ENCODE results near the gene SOD1.
A peak's percentile ranks its signal among the peaks of the same experiment; 100 is the strongest.

SOD1 gene

DNA sequence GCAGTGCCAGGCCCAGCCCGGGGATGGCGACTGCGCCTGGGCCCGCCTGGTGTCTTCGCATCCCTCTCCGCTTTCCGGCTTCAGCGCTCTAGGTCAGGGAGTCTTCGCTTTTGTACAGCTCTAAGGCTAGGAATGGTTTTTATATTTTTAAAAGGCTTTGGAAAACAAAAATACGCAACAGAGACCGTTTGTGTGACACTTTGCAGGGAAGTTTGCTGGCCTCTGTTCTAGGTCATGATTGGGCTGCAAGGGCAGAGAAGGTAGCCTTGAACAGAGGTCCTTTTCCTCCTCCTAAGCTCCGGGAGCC lies 719 bp downstream of the SOD1 start:
- no peak for DNase-seq (ENCODE audit: low spot score)
- Histone ChIP-seq H2BK120ac (ENCODE audit: low read depth, low read length) (no peak overlapping the region), H4K8ac (ENCODE audit: low read depth, low read length) (no peak overlapping the region), H3K36me3 (replicated peaks in 1 of 2; ENCODE audit: control insufficient read depth in 2 of 2, insufficient read depth in 2 of 2, low read length in 2 of 2) (peaks cover 6 to 30% of the 10 kb centered on the region in 2 donors), H3K9me3 (replicated peaks in 1 of 2; ENCODE audit: control insufficient read depth in 2 of 2, insufficient read depth in 1 of 2, low read depth in 1 of 2, low read length in 2 of 2) (peaks cover 0 to 8% of the 10 kb centered on the region in 2 donors), H2AFZ (ENCODE audit: low read length) (peak overlapping the region; percentile 89), H2BK15ac (ENCODE audit: low read length) (no peak overlapping the region), H3K4me1 (ENCODE audit: control insufficient read depth in 2 of 2, insufficient read depth in 1 of 2, low read depth in 1 of 2, low read length in 2 of 2) (peaks cover 0 to 3% of the 10 kb centered on the region in 2 donors), H3K9ac (ENCODE audit: low read depth, low read length, poor library complexity) (peak overlapping the region; percentile 100), H3K4me2 (ENCODE audit: insufficient read depth, low read length, poor library complexity, severe bottlenecking) (peak overlapping the region; percentile 98), H3K27ac (replicated peaks; ENCODE audit: low read length) (no peak overlapping the region), H3K4ac (ENCODE audit: low read length) (no peak overlapping the region), H3K18ac (ENCODE audit: low read length) (peak overlapping the region; percentile 88), H3K79me1 (ENCODE audit: low read depth, low read length) (peaks cover 3% of the 10 kb centered on the region), H3K4me3 (ENCODE audit: low read length in 2 of 2) (peak overlapping the region; percentile 91 to 97), H2AK5ac (ENCODE audit: low read depth, low read length) (peak overlapping the region; percentile 75), H4K91ac (ENCODE audit: low read depth, low read length, poor library complexity) (no peak overlapping the region), H2BK12ac (ENCODE audit: low read length) (no peak overlapping the region), H2BK5ac (ENCODE audit: low read length) (no peak overlapping the region), H3K27me3 (ENCODE audit: control insufficient read depth in 3 of 3, insufficient read depth in 3 of 3, low read depth in 1 of 3, low read length in 3 of 3) (no peaks in the 10 kb centered on the region), H3K23ac (ENCODE audit: low read depth, low read length, poor library complexity) (peak overlapping the region; percentile 100), H3K14ac (ENCODE audit: low read length) (no peak overlapping the region)
- no CpG with 5 or more reads among the region's 12 CpGs for WGBS, 2 donors (ENCODE audit: extremely low coverage in 2 of 2, insufficient read length in 2 of 2, insufficient replicate concordance in 1 of 2)

DNA sequence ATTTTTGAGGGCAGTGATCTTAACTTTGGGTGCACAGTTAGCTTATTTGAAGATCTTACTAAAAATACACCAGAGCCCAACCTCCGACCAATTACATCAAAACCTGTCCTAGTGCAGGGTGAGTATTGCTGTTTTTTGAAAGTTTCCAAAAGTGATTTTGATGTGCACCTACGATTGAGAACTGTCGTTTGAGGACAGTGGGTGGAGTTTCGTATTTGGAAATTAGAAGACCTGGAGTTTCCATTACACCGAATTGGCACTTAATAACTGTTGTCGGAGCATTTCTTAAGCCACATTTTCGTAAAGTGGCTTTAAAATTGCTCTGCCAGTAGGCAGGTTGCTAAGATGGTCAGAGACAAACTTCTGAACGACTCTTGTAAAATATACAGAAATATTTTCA lies 1.1 kb downstream of the SOD1 start:
- Histone ChIP-seq H4K91ac (ENCODE audit: low read depth, low read length, poor library complexity) (no peak overlapping the region), H3K36me3 (replicated peaks in 1 of 2; ENCODE audit: control insufficient read depth in 2 of 2, insufficient read depth in 2 of 2, low read length in 2 of 2) (peaks cover 6 to 34% of the 10 kb centered on the region in 2 donors), H3K27me3 (ENCODE audit: control insufficient read depth in 3 of 3, insufficient read depth in 3 of 3, low read depth in 1 of 3, low read length in 3 of 3) (no peaks in the 10 kb centered on the region), H3K9ac (ENCODE audit: low read depth, low read length, poor library complexity) (no peak overlapping the region), H3K4ac (ENCODE audit: low read length) (no peak overlapping the region), H3K23ac (ENCODE audit: low read depth, low read length, poor library complexity) (no peak overlapping the region), H3K4me2 (ENCODE audit: insufficient read depth, low read length, poor library complexity, severe bottlenecking) (peak overlapping the region; percentile 98), H3K27ac (replicated peaks; ENCODE audit: low read length) (no peak overlapping the region), H4K8ac (ENCODE audit: low read depth, low read length) (no peak overlapping the region), H2BK5ac (ENCODE audit: low read length) (no peak overlapping the region), H3K18ac (ENCODE audit: low read length) (no peak overlapping the region), H2BK15ac (ENCODE audit: low read length) (no peak overlapping the region), H2BK120ac (ENCODE audit: low read depth, low read length) (no peak overlapping the region), H3K4me1 (ENCODE audit: control insufficient read depth in 2 of 2, insufficient read depth in 1 of 2, low read depth in 1 of 2, low read length in 2 of 2) (peaks cover 0 to 3% of the 10 kb centered on the region in 2 donors), H3K4me3 (ENCODE audit: low read length in 2 of 2) (peak overlapping the region; percentile 91 to 97), H3K14ac (ENCODE audit: low read length) (no peak overlapping the region), H3K79me1 (ENCODE audit: low read depth, low read length) (peaks cover 6% of the 10 kb centered on the region), H2AFZ (ENCODE audit: low read length) (peak overlapping the region; percentile 89), H2BK12ac (ENCODE audit: low read length) (no peak overlapping the region), H2AK5ac (ENCODE audit: low read depth, low read length) (no peak overlapping the region), H3K9me3 (replicated peaks in 1 of 2; ENCODE audit: control insufficient read depth in 2 of 2, insufficient read depth in 1 of 2, low read depth in 1 of 2, low read length in 2 of 2) (peaks cover 0 to 8% of the 10 kb centered on the region in 2 donors)
- WGBS, 2 donors (ENCODE audit: extremely low coverage in 2 of 2, insufficient read length in 2 of 2, insufficient replicate concordance in 1 of 2) = no CpG with 5 or more reads among the region's 8 CpGs
- DNase-seq (ENCODE audit: low spot score) = no peak

- peaks cover 6% of the 10 kb centered on the region for H3K79me1 ChIP-seq (ENCODE audit: low read depth, low read length)
- H2BK15ac ChIP-seq (ENCODE audit: low read length) = no peak overlapping the region
- no peak overlapping the region for H2AFZ ChIP-seq (ENCODE audit: low read length)
- H3K14ac ChIP-seq (ENCODE audit: low read length) = no peak overlapping the region
- no peak overlapping the region for H3K4me3 ChIP-seq (ENCODE audit: low read length in 2 of 2)
- no peak overlapping the region for H3K4me2 ChIP-seq (ENCODE audit: insufficient read depth, low read length, poor library complexity, severe bottlenecking)
- no peak overlapping the region for H2AK5ac ChIP-seq (ENCODE audit: low read depth, low read length)
- no peak overlapping the region for H4K91ac ChIP-seq (ENCODE audit: low read depth, low read length, poor library complexity)
- no peaks in the 10 kb centered on the region for H3K27me3 ChIP-seq (ENCODE audit: control insufficient read depth in 3 of 3, insufficient read depth in 3 of 3, low read depth in 1 of 3, low read length in 3 of 3)
- H3K27ac ChIP-seq (replicated peaks; ENCODE audit: low read length) = no peak overlapping the region
- no peak for DNase-seq (ENCODE audit: low spot score)
- H3K36me3 ChIP-seq (replicated peaks in 1 of 2; ENCODE audit: control insufficient read depth in 2 of 2, insufficient read depth in 2 of 2, low read length in 2 of 2) = peaks cover 8 to 65% of the 10 kb centered on the region in 2 donors
- H3K4ac ChIP-seq (ENCODE audit: low read length) = no peak overlapping the region
- H3K9me3 ChIP-seq (replicated peaks in 1 of 2; ENCODE audit: control insufficient read depth in 2 of 2, insufficient read depth in 1 of 2, low read depth in 1 of 2, low read length in 2 of 2) = peaks cover 0 to 8% of the 10 kb centered on the region in 2 donors
- H3K18ac ChIP-seq (ENCODE audit: low read length) = no peak overlapping the region
- H3K23ac ChIP-seq (ENCODE audit: low read depth, low read length, poor library complexity) = no peak overlapping the region
- no peak overlapping the region for H2BK120ac ChIP-seq (ENCODE audit: low read depth, low read length)
- H2BK12ac ChIP-seq (ENCODE audit: low read length) = no peak overlapping the region
- no CpG with 5 or more reads among the region's 7 CpGs for WGBS, 2 donors (ENCODE audit: extremely low coverage in 2 of 2, insufficient read length in 2 of 2, insufficient replicate concordance in 1 of 2)
- no peak overlapping the region for H3K9ac ChIP-seq (ENCODE audit: low read depth, low read length, poor library complexity)
- no peak overlapping the region for H2BK5ac ChIP-seq (ENCODE audit: low read length)
- no peak overlapping the region for H4K8ac ChIP-seq (ENCODE audit: low read depth, low read length)
- peaks cover 0 to 3% of the 10 kb centered on the region in 2 donors for H3K4me1 ChIP-seq (ENCODE audit: control insufficient read depth in 2 of 2, insufficient read depth in 1 of 2, low read depth in 1 of 2, low read length in 2 of 2)
Observed at GRCh38 chr21:31663584-31664249, 4.2 kb downstream of the SOD1 start.

DNA sequence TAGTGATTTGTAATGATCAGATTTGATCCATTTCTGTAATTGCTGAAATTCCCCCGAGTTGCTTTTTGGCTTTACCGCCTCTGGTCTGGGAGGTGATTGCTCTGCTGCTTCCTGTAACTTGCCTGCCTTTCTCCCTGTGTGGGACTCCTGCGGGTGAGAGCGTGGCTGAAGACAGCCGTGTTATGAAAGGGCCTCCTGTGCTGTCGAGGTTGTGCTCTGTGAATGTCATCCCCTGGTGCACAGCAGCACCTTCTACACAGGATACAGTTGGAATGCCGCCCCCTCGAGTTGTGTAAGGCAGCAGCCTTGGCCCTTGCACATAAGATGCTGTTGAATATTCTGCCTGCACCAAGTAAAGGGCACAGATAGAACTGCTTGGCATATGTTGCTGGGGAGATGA lies 5.9 kb downstream of the SOD1 start:
- Histone ChIP-seq H3K27me3 (ENCODE audit: control insufficient read depth in 3 of 3, insufficient read depth in 3 of 3, low read depth in 1 of 3, low read length in 3 of 3) (no peaks in the 10 kb centered on the region), H3K4me3 (ENCODE audit: low read length in 2 of 2) (no peak overlapping the region)

More for the DNA sequence above, 5.9 kb downstream of the SOD1 start:
- peaks cover 3% of the 10 kb centered on the region for H3K79me1 ChIP-seq (ENCODE audit: low read depth, low read length)
- no peak overlapping the region for H4K91ac ChIP-seq (ENCODE audit: low read depth, low read length, poor library complexity)
- H3K4me1 ChIP-seq (ENCODE audit: control insufficient read depth in 2 of 2, insufficient read depth in 1 of 2, low read depth in 1 of 2, low read length in 2 of 2) = peaks cover 0 to 3% of the 10 kb centered on the region in 2 donors
- no CpG with 5 or more reads among the region's 8 CpGs for WGBS, 2 donors (ENCODE audit: extremely low coverage in 2 of 2, insufficient read length in 2 of 2, insufficient replicate concordance in 1 of 2)
- H3K18ac ChIP-seq (ENCODE audit: low read length) = no peak overlapping the region
- DNase-seq (ENCODE audit: low spot score) = no peak
- H2BK5ac ChIP-seq (ENCODE audit: low read length) = no peak overlapping the region
- H3K9ac ChIP-seq (ENCODE audit: low read depth, low read length, poor library complexity) = no peak overlapping the region
- H2AK5ac ChIP-seq (ENCODE audit: low read depth, low read length) = no peak overlapping the region
- H2AFZ ChIP-seq (ENCODE audit: low read length) = no peak overlapping the region
- H3K9me3 ChIP-seq (replicated peaks in 1 of 2; ENCODE audit: control insufficient read depth in 2 of 2, insufficient read depth in 1 of 2, low read depth in 1 of 2, low read length in 2 of 2) = peaks cover 0 to 8% of the 10 kb centered on the region in 2 donors
- H3K4ac ChIP-seq (ENCODE audit: low read length) = no peak overlapping the region
- peak overlapping the region; percentile 2 for H3K23ac ChIP-seq (ENCODE audit: low read depth, low read length, poor library complexity)
- H2BK15ac ChIP-seq (ENCODE audit: low read length) = no peak overlapping the region
- H3K14ac ChIP-seq (ENCODE audit: low read length) = no peak overlapping the region
- no peak overlapping the region for H2BK120ac ChIP-seq (ENCODE audit: low read depth, low read length)
- no peak overlapping the region for H3K4me2 ChIP-seq (ENCODE audit: insufficient read depth, low read length, poor library complexity, severe bottlenecking)
- no peak overlapping the region for H3K27ac ChIP-seq (replicated peaks; ENCODE audit: low read length)
- H3K36me3 ChIP-seq (replicated peaks in 1 of 2; ENCODE audit: control insufficient read depth in 2 of 2, insufficient read depth in 2 of 2, low read length in 2 of 2) = peaks cover 8 to 82% of the 10 kb centered on the region in 2 donors
- H4K8ac ChIP-seq (ENCODE audit: low read depth, low read length) = no peak overlapping the region
- H2BK12ac ChIP-seq (ENCODE audit: low read length) = no peak overlapping the region
